Aortic smooth muscle cell (primary cell): ENCODE measurements around the gene ZNF503. TPM values are rescaled to one million over a fixed set of nuclear protein-coding genes. Genes with fewer than 3 reads are reported as not detected.

ENCODE experiments used
- total RNA-seq: library from RNA; depleted of rRNA; stranded (reverse); fragments of >200 nt; gene quantifications from 2 replicates; pipeline ENCODE4 v1.2.3, GENCODE V29; 2014

Gene ZNF503
- 10.8 and 14.8 TPM in 2 replicates for total RNA-seq

GRCh38 chr10:75401569-75402485, at the start of gene ZNF503:
TSS of gene ZNF503 (minus strand) at chr10:75401764. CDS start at chr10:75401419, 345 bp downstream.

GRCh38 chr10:75431180-75432111, 29.9 kb upstream of the ZNF503 start, which contains the start of gene LRMDA:
TSS of gene LRMDA (plus strand) at chr10:75431624.

Other genes starting within 250 kb of the ZNF503 start
- gene VDAC2, start 191.0 kb downstream of the ZNF503 start, total RNA-seq = 113 and 130 TPM in 2 replicates
- gene COMTD1, start 165.8 kb downstream of the ZNF503 start, total RNA-seq = 6.5 and 8.9 TPM in 2 replicates
- gene LRMDA, start 29.9 kb upstream of the ZNF503 start, total RNA-seq = 4.6 and 7.8 TPM in 2 replicates